PC-3 (cell line): ENCODE results near the gene JADE2. TPM values are rescaled to one million over a fixed set of nuclear protein-coding genes. Genes with fewer than 3 reads are reported as not detected.

ENCODE experiments used
- ATAC-seq: fragments of 200-7000 bp; cut with Tn5 transposase; 2 replicates; pipeline ENCODE4 v1.9.1; 2020; ENCODE audit warnings: mild to moderate bottlenecking, moderate library complexity
- BruUV-seq: library from RNA; stranded (reverse); fragments of 400-500 nt; replicated peaks from 2 replicates; lab custom pipeline; 2021; lab: Mats Ljungman, UMichigan
- CTCF ChIA-PET: fragments of 300-600 bp; sonication (Branson Sonifier 250); formaldehyde crosslinking; loops from one replicate; lab custom pipeline; 2022; ENCODE audit warnings: antibody characterized with exemption; lab: Charles Lee
- POLR2A ChIA-PET: fragments of 300-600 bp; sonication (Branson Sonifier 250); formaldehyde crosslinking; loops from one replicate; lab custom pipeline; 2022; ENCODE audit warnings: antibody characterized with exemption; ENCODE audit not compliant: unreplicated experiment; lab: Charles Lee
- DNase-seq: peaks from one replicate; pipeline ENCODE4 v3.0.0-alpha.2; 2015
- H2AFZ ChIP-seq: fragments of 300-600 bp; sonication (generic); 2 replicates; pipeline ENCODE4 v1.6.0; 2016; ENCODE audit warnings: antibody characterized with exemption, low read length
- H3F3A ChIP-seq: fragments of 300-600 bp; sonication (generic); one replicate; pipeline ENCODE4 v1.6.0; 2017; ENCODE audit warnings: antibody characterized with exemption, low read length, control low read depth, mild to moderate bottlenecking; ENCODE audit not compliant: unreplicated experiment
- H3K27ac ChIP-seq: fragments of 300-600 bp; sonication (generic); 2 replicates; pipeline ENCODE4 v1.5.1; 2016; ENCODE audit warnings: mild to moderate bottlenecking, low read length
- H3K27me3 ChIP-seq: fragments of 300-600 bp; sonication (generic); 2 replicates; pipeline ENCODE4 v1.6.1; 2016; ENCODE audit warnings: low read length, mixed read lengths
- H3K36me3 ChIP-seq: fragments of 300-600 bp; sonication (generic); 2 replicates; pipeline ENCODE4 v1.6.1; 2016; ENCODE audit warnings: low read depth, mixed run types, low read length, mixed read lengths
- H3K4me1 ChIP-seq: fragments of 300-600 bp; sonication (generic); 2 replicates; pipeline ENCODE4 v1.5.1; 2016; ENCODE audit warnings: low read length; ENCODE audit not compliant: insufficient read depth
- H3K4me2 ChIP-seq: fragments of 300-600 bp; sonication (generic); 2 replicates; pipeline ENCODE4 v1.6.0; 2016; ENCODE audit warnings: low read length
- H3K4me3 ChIP-seq: fragments of 300-600 bp; sonication (generic); 2 replicates; pipeline ENCODE4 v1.5.1; 2016; ENCODE audit warnings: mild to moderate bottlenecking, low read length, mixed read lengths
- H3K79me2 ChIP-seq: fragments of 300-600 bp; sonication (generic); 2 replicates; pipeline ENCODE4 v1.6.1; 2017; ENCODE audit warnings: low read length, mixed read lengths
- H3K9ac ChIP-seq: fragments of 300-600 bp; sonication (generic); 2 replicates; pipeline ENCODE4 v1.6.0; 2016; ENCODE audit warnings: mild to moderate bottlenecking, low read length
- H3K9me2 ChIP-seq: fragments of 300-600 bp; sonication (generic); replicated peaks from 2 replicates; pipeline ENCODE4 v1.6.1; 2016; ENCODE audit warnings: mixed run types, low read length, mixed read lengths
- H3K9me3 ChIP-seq: fragments of 300-600 bp; sonication (generic); 2 replicates; pipeline ENCODE4 v1.6.1; 2016; ENCODE audit warnings: low read length, mixed read lengths
- H4K20me1 ChIP-seq: fragments of 300-600 bp; sonication (generic); 2 replicates; pipeline ENCODE4 v1.6.1; 2016; ENCODE audit warnings: low read length, mixed read lengths
- CTCF ChIP-seq: fragments of 300-600 bp; sonication (generic); conservative IDR thresholded peaks from 2 replicates; pipeline ENCODE4 v1.5.1; 2017; ENCODE audit warnings: antibody characterized with exemption, low read depth, mild to moderate bottlenecking, low read length
- EZH2 ChIP-seq: fragments of 300-600 bp; sonication (generic); IDR thresholded peaks from one replicate; pipeline ENCODE4 v1.6.1; 2017; ENCODE audit warnings: antibody characterized with exemption, mild to moderate bottlenecking, low read length; ENCODE audit not compliant: unreplicated experiment
- EZH2phosphoT487 ChIP-seq: fragments of 300-600 bp; sonication (generic); IDR thresholded peaks from 2 replicates; pipeline ENCODE4 v1.6.1; 2018; ENCODE audit warnings: mild to moderate bottlenecking, antibody characterized with exemption, low read length, borderline replicate concordance
- intact Hi-C: fragments of 100-400 bp; cut with micrococcal nuclease; formaldehyde crosslinking; loops from 2 replicates; pipeline ENCODE4 v1.9.0; 2023
- total RNA-seq: library from RNA; depleted of rRNA; stranded (reverse); fragments of >200 nt; gene quantifications from 2 replicates; pipeline ENCODE4 v1.2.3, GENCODE V29; 2014

Gene JADE2
- total RNA-seq, 1 experiment from 2014 or later, result 33.2 TPM

GRCh38 chr5:134554319-134555222 is 29.1 kb downstream of the JADE2 start:
- Histone ChIP-seq H4K20me1 (no peaks in the 10 kb centered on the region), H3K36me3 (peaks cover 16% of the 10 kb centered on the region; the same call in 1 of the 2 replicates), H3K79me2 (peaks cover 27% of the 10 kb centered on the region), H3K4me2 (peak overlapping the region; percentile 28; the same call in 1 of the 2 replicates), H3K9me3 (no peaks in the 10 kb centered on the region), H3K9me2 (no peaks in the 10 kb centered on the region), H3K4me1 (peaks cover 61% of the 10 kb centered on the region), H3K27ac (peak overlapping the region; percentile 85), H2AFZ (no peak overlapping the region), H3K9ac (peak overlapping the region; percentile 64), H3K27me3 (no peaks in the 10 kb centered on the region), H3F3A (no peaks in the 10 kb centered on the region), H3K4me3 (no peak overlapping the region)
- ChIA-PET POLR2A (interaction anchor here (0.6 kb wide), 1 partner anchor 332 kb away, joined by 5 read pairs; no protein-coding TSS in a partner anchor), CTCF (interaction anchor here (0.8 kb wide), 1 partner anchor 149 kb away, joined by 5 read pairs; no protein-coding TSS in a partner anchor)
- BruUV-seq, result no TSS peak
- peak; percentile 78 for ATAC-seq
- intact Hi-C loops, result no loop called here
- TF ChIP-seq CTCF (no peak), EZH2phosphoT487 (no peak), EZH2 (no peak)
- peak; percentile 81 for DNase-seq

GRCh38 chr5:134555223-134555889 is 29.9 kb downstream of the JADE2 start:
- peak overlapping the region; percentile 85 for H3K27ac ChIP-seq
- BruUV-seq, result TSS peak; percentile 37
- ATAC-seq, result no peak
- intact Hi-C loops, result no loop called here
- no peaks in the 10 kb centered on the region for H3F3A ChIP-seq
- ChIA-PET POLR2A (no interaction called here), CTCF (interaction anchor here (0.8 kb wide), 1 partner anchor 149 kb away, joined by 5 read pairs; no protein-coding TSS in a partner anchor)
- H3K9ac ChIP-seq, result peak overlapping the region; percentile 64
- peaks cover 21% of the 10 kb centered on the region for H3K79me2 ChIP-seq
- DNase-seq, result no peak
- no peaks in the 10 kb centered on the region for H3K9me2 ChIP-seq
- no peaks in the 10 kb centered on the region for H3K9me3 ChIP-seq
- no peak overlapping the region for H3K4me3 ChIP-seq
- H3K36me3 ChIP-seq, result peaks cover 16% of the 10 kb centered on the region; the same call in 1 of the 2 replicates
- H3K4me1 ChIP-seq, result peaks cover 54% of the 10 kb centered on the region
- H3K4me2 ChIP-seq, result peak overlapping the region; percentile 28
- TF ChIP-seq EZH2phosphoT487 (no peak), EZH2 (no peak), CTCF (no peak)
- H2AFZ ChIP-seq, result no peak overlapping the region
- no peaks in the 10 kb centered on the region for H3K27me3 ChIP-seq
- no peaks in the 10 kb centered on the region for H4K20me1 ChIP-seq
